Measurements from ENCODE around the gene COL23A1. TPM values are rescaled to one million over a fixed set of nuclear protein-coding genes. Genes with fewer than 3 reads are reported as not detected.
A peak's percentile ranks its signal among the peaks of the same experiment; 100 is the strongest.

COL23A1 gene
- total RNA-seq, 1 experiment from 2014 or later, result 21.7 TPM

GRCh38 chr5:178532666-178533065 is 57.5 kb downstream of the COL23A1 start:
- DNase-seq (ENCODE audit: low read depth), result no peak

- no peak for DNase-seq (ENCODE audit: low read depth)
Measured at GRCh38 chr5:178532236-178532635, 58.0 kb downstream of the COL23A1 start.

GRCh38 chr5:178531786-178532185 is 58.4 kb downstream of the COL23A1 start:
- DNase-seq (ENCODE audit: low read depth), result no peak

- DNase-seq (ENCODE audit: low read depth), result no peak
Measured at GRCh38 chr5:178530526-178530925, 59.7 kb downstream of the COL23A1 start.

GRCh38 chr5:178529080-178529479 is 61.1 kb downstream of the COL23A1 start:
- peak; percentile 52 for DNase-seq (ENCODE audit: low read depth)

- peak; percentile 49 for DNase-seq (ENCODE audit: low read depth)
Measured at GRCh38 chr5:178527458-178528307, 62.5 kb downstream of the COL23A1 start.

- peak; percentile 85 for DNase-seq (ENCODE audit: low read depth)
Measured at GRCh38 chr5:178526773-178527457, 63.3 kb downstream of the COL23A1 start.

- peak; percentile 81 for DNase-seq (ENCODE audit: low read depth)
Measured at GRCh38 chr5:178525906-178526732, 64.1 kb downstream of the COL23A1 start.

- peak; percentile 83 for DNase-seq (ENCODE audit: low read depth)
Measured at GRCh38 chr5:178524093-178524882, 65.9 kb downstream of the COL23A1 start.

GRCh38 chr5:178522361-178522760 is 67.8 kb downstream of the COL23A1 start:
- no peak for DNase-seq (ENCODE audit: low read depth)

GRCh38 chr5:178520851-178521250 is 69.3 kb downstream of the COL23A1 start:
- no peak for DNase-seq (ENCODE audit: low read depth)

- no peak for DNase-seq (ENCODE audit: low read depth)
Measured at GRCh38 chr5:178519804-178520203, 70.4 kb downstream of the COL23A1 start.

- DNase-seq (ENCODE audit: low read depth), result no peak
Measured at GRCh38 chr5:178519155-178519554, 71.0 kb downstream of the COL23A1 start.

GRCh38 chr5:178516504-178517235 is 73.5 kb downstream of the COL23A1 start:
- no peak for DNase-seq (ENCODE audit: low read depth)

GRCh38 chr5:178515776-178516503 is 74.3 kb downstream of the COL23A1 start:
- no peak for DNase-seq (ENCODE audit: low read depth)

- DNase-seq (ENCODE audit: low read depth), result no peak
Measured at GRCh38 chr5:178514851-178515418, 75.3 kb downstream of the COL23A1 start.

- DNase-seq (ENCODE audit: low read depth), result no peak
Measured at GRCh38 chr5:178511172-178511571, 79.0 kb downstream of the COL23A1 start.

GRCh38 chr5:178509491-178510057 is 80.6 kb downstream of the COL23A1 start:
- DNase-seq (ENCODE audit: low read depth), result no peak

Measured in Daoy (cell line).